Fibroblast of mammary gland (primary cell): ENCODE results near the gene OR5M10.

Source experiments
- DNase-seq: peaks from one replicate; pipeline ENCODE4 v3.0.0-alpha.2; 2010; ENCODE audit warnings: low read depth
- H3K4me3 ChIP-seq: 2 replicates; pipeline ENCODE4 v1.5.1; 2011; ENCODE audit warnings: low read depth, mild to moderate bottlenecking, low read length, moderate library complexity; ENCODE audit not compliant: control insufficient read depth
- CTCF ChIP-seq: conservative IDR thresholded peaks from 2 replicates; pipeline ENCODE4 v1.5.1; 2011; ENCODE audit warnings: low read depth, low read length, inconsistent platforms; ENCODE audit not compliant: control insufficient read depth, insufficient read depth

The OR5M10 gene

GRCh38 chr11:56543739-56544138 lies 33.8 kb downstream of the OR5M10 start:
- DNase-seq = no peak
- no peak overlapping the region for H3K4me3 ChIP-seq
- TF ChIP-seq CTCF = no peak

GRCh38 chr11:56543157-56543556 lies 34.4 kb downstream of the OR5M10 start, which contains the start of gene OR5M11:
TSS of gene OR5M11 (minus strand) at chr11:56543257. CDS start at chr11:56543257, 0 bp downstream.
- no peak for DNase-seq
- no peak within 1 kb of the TSS for H3K4me3 ChIP-seq
- no peak for TF ChIP-seq CTCF

- TF ChIP-seq CTCF = no peak
- no peak overlapping the region for H3K4me3 ChIP-seq
- no peak for DNase-seq
Measured at GRCh38 chr11:56533054-56533740, 44.3 kb downstream of the OR5M10 start.

GRCh38 chr11:56531856-56532255 lies 45.7 kb downstream of the OR5M10 start:
- DNase-seq = no peak
- H3K4me3 ChIP-seq = no peak overlapping the region
- no peak for TF ChIP-seq CTCF
